PC-9 (cell line): ENCODE results near the gene HOXC12.

Experiments used
- CTCF ChIP-seq: fragments of 200-600 bp; sonication (generic); conservative IDR thresholded peaks from 2 replicates; pipeline ENCODE4 v1.6.1; 2017; ENCODE audit warnings: mixed run types, antibody characterized with exemption, mild to moderate bottlenecking, moderate library complexity
- EZH2 ChIP-seq: fragments of 200-600 bp; sonication (generic); IDR thresholded peaks from 2 replicates; pipeline ENCODE4 v1.8.0; 2017; ENCODE audit warnings: antibody characterized with exemption, low read depth

- TF ChIP-seq EZH2: no peak
- no peak for TF ChIP-seq CTCF
Observed at GRCh38 chr12:53996240-53997203, 41.8 kb downstream of the HOXC12 start.
